GM18861 (cell line): ENCODE results near the gene APOBEC3G.
A peak's percentile ranks its signal among the peaks of the same experiment; 100 is the strongest.
"Not testable (repeated sequence)": the region's sequence is repeated elsewhere in the genome, so short reads cannot be mapped to it uniquely, and the experiment has no call there.

Experiments used
- ATAC-seq: cut with Tn5 transposase; IDR thresholded peaks from one replicate; pipeline ENCODE4 v1.9.1; 2021; ENCODE audit not compliant: unreplicated experiment

The APOBEC3G gene

DNA sequence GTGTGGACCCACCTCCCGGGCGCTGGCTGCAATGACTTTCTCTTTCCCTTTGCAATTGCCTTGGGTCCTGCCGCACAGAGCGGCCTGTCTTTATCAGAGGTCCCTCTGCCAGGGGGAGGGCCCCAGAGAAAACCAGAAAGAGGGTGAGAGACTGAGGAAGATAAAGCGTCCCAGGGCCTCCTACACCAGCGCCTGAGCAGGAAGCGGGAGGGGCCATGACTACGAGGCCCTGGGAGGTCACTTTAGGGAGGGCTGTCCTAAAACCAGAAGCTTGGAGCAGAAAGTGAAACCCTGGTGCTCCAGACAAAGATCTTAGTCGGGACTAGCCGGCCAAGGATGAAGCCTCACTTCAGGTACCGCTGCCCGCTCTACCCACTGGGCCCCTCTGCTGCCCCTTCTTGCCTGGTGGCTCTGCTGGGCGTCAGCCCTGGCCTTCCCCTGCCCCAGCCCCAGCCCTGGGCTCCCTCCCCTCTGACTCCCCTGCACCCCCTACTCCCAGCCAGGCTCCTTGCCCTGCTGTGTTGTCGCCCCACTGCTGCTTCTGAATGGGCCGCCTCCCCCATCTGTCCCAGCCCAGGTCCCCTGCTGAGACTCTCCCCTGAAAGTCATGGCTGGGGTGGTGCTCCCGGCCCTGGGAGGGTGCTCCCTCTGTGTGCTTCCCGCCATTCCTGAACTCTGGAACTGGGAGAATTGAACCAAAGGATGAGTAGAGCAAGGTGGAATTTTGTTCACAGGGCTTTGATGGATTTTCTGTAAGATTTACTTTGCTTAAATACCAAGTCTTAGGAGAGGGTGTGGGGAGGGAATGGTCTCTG is at the start of gene APOBEC3G:
Gene APOBEC3G, plus strand, starts transcription at position 250 of the 815 bp plus-strand sequence. Its CDS starts 87 bp downstream, at position 337.
- ATAC-seq = peak; percentile 53

DNA sequence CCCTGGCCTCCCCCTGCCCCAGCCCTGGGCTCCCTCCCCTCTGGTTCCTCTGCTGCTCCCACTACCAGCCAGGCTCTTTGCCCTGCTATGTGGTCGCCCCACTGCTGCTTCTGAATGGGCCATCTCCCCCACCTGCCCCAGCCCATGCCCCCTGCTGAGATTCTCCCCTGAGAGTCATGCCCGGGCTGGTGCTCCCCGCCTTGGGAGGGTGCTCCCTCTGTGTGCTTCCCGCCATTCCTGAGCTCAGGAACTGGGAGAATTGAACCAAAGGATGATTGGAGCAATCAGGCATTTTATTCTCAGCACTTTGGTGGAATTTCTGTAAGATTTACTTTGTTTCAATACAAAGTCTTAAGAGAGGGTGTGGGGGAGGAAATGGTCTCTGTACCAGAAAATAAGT is 49.4 kb upstream of the APOBEC3G start:
- no peak for ATAC-seq

GRCh38 chr22:39028281-39028680 is 48.8 kb upstream of the APOBEC3G start:
- no peak for ATAC-seq

DNA sequence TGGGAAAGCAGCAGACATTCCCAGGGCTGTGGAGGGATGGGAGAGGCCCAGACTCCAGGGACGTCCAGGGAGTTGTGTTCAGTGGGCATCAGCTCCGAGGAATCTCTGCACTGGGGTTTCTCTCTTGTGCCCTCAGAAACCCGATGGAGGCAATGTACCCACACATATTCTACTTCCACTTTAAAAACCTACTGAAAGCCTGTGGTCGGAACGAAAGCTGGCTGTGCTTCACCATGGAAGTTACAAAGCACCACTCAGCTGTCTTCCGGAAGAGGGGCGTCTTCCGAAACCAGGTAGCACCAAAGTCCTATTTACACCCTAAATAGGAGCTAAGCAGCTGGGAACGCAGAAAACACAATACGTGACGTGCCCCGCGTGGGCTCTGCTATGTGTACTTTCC is 47.8 kb upstream of the APOBEC3G start:
- no peak for ATAC-seq

- ATAC-seq = no peak
Observed at GRCh38 chr22:39030705-39031104, 46.4 kb upstream of the APOBEC3G start.

GRCh38 chr22:39031434-39032295 is 45.4 kb upstream of the APOBEC3G start:
- not testable (repeated sequence) for ATAC-seq

DNA sequence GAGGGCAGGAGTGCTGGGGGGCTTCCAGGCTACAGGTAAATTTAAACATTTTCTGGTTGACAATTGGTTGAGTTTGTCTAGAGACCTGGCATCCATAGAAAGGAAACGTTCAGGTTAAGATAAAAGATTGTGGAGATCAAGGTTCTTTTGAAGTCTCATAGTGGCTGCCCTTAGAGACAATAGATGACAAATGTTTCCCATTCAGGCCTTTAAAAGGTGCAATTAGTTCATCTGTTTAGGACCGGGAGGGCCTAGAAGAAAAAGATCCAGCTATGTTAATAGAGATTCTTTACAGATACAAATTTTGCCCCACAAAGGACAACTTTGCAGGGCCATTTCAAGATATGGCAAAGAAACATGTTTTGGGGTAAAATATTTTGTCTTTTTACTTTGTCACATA is 40.0 kb upstream of the APOBEC3G start:
- ATAC-seq = not testable (repeated sequence)

DNA sequence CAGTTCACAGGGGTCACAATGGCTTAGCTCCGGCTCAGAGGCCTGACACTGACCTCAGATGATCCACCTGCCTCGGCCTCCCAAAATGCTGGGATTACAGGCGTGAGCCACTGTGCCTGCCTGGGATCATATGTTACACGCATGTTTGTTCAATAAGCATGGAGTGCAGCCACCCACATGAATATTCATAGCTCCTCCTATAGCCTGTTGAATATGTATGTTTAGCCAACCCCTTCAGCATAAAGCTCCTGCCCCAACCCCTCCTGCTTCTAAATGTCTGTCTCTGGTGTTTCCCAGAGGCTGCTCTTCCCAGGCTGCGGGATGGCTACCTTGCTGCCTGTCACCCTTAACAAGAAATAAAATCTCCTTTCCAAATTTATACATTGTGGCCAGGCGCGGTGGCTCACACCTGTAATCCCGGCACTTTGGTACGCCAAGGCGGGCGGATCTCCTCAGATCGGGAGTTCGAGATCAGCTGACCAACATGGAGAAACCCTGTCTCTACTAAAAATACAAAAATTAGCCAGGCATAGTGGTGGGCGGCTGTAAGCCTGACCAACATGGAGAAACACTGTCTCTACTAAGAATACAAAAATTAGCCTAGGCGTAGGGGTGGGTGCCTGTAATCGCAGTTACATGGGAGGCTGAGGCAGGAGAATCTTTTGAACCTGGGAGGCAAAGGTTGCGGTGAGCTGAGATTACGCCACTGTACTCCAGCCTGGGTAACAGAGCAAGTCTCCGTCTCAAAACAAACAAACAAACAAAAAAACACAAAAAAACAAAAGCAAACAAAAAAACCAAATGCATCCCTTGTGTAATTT is 37.6 kb upstream of the APOBEC3G start:
- no peak for ATAC-seq

DNA sequence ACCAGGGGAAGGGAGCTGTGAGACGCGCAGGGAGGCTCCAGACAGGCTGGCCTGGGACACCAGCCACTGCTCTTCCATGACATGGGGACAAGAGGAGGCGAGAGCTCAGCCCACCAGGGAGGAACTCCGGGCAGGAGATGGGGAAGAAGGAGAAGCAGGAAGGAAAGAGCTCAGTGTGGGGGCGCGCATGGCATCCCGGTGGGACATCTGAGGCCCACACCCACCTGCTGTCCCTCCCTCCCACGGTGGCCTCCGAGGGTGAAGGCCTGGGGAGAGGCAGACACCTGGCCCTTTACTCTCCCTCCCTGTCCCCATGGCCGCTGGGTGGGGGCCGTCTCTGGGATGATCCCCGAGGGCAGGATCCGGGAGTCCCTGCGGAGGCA is 36.9 kb upstream of the APOBEC3G start:
- not testable (repeated sequence) for ATAC-seq

DNA sequence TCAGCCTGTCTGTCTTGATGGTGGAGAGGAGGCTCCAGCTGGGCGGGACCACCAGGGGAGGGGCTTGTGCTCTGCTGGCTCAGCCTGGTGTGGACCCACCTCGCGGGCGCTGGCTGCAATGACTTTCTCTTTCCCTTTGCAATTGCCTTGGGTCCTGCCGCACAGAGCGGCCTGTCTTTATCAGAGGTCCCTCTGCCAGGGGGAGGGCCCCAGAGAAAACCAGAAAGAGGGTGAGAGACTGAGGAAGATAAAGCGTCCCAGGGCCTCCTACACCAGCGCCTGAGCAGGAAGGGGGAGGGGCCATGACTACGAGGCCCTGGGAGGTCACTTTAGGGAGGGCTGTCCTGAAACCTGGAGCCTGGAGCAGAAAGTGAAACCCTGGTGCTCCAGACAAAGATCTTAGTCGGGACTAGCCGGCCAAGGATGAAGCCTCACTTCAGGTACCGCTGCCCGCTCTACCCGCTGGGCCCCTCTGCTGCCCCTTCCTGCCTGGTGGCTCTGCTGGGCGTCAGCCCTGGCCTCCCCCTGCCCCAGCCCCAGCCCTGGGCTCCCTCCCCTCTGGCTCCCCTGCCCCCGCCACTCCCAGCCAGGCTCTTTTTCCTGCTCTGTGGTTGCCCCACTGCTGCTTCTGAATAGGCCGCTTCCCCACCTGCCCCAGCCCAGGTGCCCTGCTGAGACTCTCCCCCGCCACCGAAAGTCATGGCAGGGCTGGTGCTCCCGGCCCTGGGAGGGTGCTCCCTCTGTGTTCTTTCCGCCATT is 36.4 kb upstream of the APOBEC3G start, which contains the start of gene APOBEC3F:
Gene APOBEC3F, plus strand, starts transcription at position 327 of the 759 bp plus-strand sequence. Its CDS starts 97 bp downstream, at position 424.
- peak; percentile 98 for ATAC-seq

DNA sequence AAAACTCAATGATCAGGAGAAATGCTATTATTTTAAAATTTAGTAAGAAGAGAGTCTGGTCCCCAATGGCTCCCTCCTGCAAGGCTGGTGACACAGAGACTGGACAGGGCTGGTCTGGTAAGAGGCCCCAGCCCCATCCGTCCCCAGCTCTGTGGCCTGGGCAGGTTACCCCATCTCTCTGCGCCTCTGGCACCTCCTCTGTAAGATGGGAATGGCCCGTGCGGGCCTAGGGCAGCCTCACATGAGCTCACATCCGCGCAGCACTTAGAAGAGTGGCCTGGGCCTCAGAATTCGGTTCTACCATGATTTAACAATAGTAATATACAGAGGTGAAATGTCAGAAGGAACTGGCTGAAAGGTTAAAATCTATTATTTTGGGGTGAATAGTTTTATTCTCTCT is 35.2 kb upstream of the APOBEC3G start:
- ATAC-seq = no peak

DNA sequence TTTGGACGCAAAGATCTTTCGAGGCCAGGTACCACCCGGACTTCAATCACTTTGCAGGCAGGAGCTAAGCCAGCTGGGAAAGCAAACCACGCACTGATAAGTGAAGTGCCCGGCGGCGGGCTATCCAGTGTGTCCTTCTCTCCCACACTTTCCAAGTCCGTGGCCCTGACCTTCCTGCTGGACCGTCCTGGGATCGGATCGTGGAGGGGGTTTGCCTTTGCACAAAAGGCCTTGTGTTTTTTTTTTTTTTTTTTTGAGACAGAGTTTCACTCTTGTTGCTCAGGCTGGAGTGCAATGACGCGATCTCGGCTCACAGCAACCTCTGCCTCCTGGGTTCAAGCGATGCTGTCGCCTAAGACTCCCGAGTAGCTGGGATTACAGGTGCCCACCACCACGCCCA is 34.0 kb upstream of the APOBEC3G start:
- not testable (repeated sequence) for ATAC-seq

GRCh38 chr22:39045136-39045535 is 31.9 kb upstream of the APOBEC3G start:
- ATAC-seq = not testable (repeated sequence)

DNA sequence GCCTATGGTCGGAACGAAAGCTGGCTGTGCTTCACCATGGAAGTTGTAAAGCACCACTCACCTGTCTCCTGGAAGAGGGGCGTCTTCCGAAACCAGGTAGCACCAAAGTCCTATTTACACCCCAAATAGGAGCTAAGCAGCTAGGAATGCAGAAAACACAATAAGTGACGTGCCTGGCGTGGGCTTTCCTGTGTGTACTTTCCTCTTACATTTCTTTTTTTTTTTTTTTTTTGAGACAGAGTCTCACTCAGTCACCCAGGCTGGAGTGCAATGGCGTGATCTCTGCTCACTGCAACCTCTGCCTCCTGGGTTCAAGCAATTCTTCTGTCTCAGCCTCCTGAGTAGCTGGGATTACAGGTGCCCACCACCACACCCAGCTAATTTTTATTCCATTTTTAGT is 27.6 kb upstream of the APOBEC3G start:
- ATAC-seq = not testable (repeated sequence)

GRCh38 chr22:39051844-39052495 is 25.1 kb upstream of the APOBEC3G start:
- not testable (repeated sequence) for ATAC-seq

DNA sequence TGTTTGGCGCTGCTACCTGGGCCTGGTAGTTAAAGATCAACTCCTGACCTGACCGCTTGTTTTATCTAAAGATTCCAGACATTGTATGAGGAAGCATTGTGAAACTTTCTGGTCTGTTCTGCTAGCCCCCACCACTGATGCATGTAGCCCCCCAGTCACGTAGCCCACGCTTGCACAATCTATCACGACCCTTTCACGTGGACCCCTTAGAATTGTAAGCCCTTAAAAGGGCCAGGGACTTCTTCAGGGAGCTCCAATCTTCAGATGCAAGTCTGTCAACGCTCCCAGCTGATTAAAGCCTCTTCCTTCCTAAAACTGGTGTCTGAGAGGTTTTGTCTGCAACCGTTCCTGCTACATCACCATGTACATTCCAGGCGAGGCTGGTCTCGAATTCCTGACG is 21.4 kb upstream of the APOBEC3G start:
- no peak for ATAC-seq

- not testable (repeated sequence) for ATAC-seq
Observed at GRCh38 chr22:39061290-39061689, 15.8 kb upstream of the APOBEC3G start.

DNA sequence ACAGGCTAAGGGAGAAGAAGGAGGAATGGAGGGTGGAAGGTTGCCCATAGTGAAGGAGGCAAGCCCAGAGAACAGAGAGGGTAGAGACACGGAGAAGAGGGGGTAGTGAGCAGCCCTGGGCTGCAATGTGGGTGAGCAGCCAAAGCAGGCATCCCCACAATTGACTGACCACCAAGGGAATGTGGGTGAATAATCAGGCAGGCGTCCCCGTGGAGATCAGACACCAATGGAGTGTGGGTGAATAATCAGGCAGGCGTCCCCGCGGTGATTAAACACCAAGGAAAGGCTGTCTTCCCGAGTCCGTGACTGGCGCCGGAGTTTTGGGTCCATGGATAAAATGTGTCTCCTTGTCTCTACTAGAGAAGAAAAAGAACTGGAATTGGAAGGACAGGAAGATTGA is 15.1 kb upstream of the APOBEC3G start:
- ATAC-seq = not testable (repeated sequence)

DNA sequence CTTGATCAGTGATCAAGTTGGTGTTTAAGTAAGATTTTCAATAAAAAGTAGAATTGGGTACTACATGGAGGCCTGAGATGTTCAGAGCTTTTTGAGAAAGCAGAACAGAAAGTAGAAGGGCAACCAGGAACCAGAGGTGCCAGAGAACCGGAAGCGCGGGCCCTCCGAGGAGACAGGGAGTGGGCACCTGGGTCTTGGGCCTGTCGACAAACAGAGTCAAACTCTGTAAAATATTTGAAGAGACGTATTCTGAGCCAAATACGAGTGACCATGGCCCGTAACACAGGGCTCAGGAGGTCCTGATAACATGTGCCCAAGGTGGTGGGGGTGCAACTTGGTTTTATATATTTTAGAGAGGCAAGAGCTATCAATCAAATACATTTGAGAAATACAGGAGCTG is 13.2 kb upstream of the APOBEC3G start:
- ATAC-seq = not testable (repeated sequence)
